ENCODE results near the gene PACSIN1.

- TF ChIP-seq CTCF (IDR thresholded peaks at IDR 0.05) = no peak
- no peak for TF ChIP-seq POLR2A (IDR thresholded peaks at IDR 0.05)
Measured at GRCh38 chr6:34466242-34467185, 638 bp downstream of the PACSIN1 start.
